Measurements from ENCODE around the gene NTM.

GRCh38 chr11:131568318-131568717 is 197.9 kb downstream of the NTM start:
- TF ChIP-seq CTCF (conservative IDR thresholded peaks at IDR 0.05 in 1 of 2, IDR thresholded peaks at IDR 0.05 in 1 of 2; ENCODE audit: low read depth in 1 of 2, low read length in 2 of 2) (no peak), EZH2 (IDR thresholded peaks at IDR 0.05; ENCODE audit: low read length, missing control alignments) (no peak)
